Stimulated activated CD8-positive, alpha-beta memory T cell treated with anti-CD3 and anti-CD28 coated beads, Interleukin-12 subunit alpha, Interleukin-12 subunit beta, amount 100 ng/mL, for 4 hours (primary cell): Measurements from ENCODE around the gene EIF2S3.
"Not testable (repeated sequence)": the region's sequence is repeated elsewhere in the genome, so short reads cannot be mapped to it uniquely, and the experiment has no call there.

Experiments
- DNase-seq: peaks from one replicate; pipeline ENCODE4 v3.0.0-alpha.2; 2020; ENCODE audit warnings: low read depth

Gene EIF2S3

GRCh38 chrX:24050522-24051318 is 4.0 kb upstream of the EIF2S3 start:
- not testable (repeated sequence) for DNase-seq

GRCh38 chrX:24055043-24055356 is 244 bp downstream of the EIF2S3 start:
- no peak for DNase-seq

- DNase-seq = no peak
Observed at GRCh38 chrX:24063488-24063887, 8.7 kb downstream of the EIF2S3 start.

GRCh38 chrX:24069877-24070276 is 15.1 kb downstream of the EIF2S3 start:
- DNase-seq = no peak

GRCh38 chrX:24079411-24079810 is 24.7 kb downstream of the EIF2S3 start:
- no peak for DNase-seq

GRCh38 chrX:24080245-24080644 is 25.5 kb downstream of the EIF2S3 start:
- not testable (repeated sequence) for DNase-seq

GRCh38 chrX:24080704-24081103 is 25.9 kb downstream of the EIF2S3 start:
- DNase-seq = no peak

GRCh38 chrX:24081661-24082154 is 27.0 kb downstream of the EIF2S3 start:
- DNase-seq = peak; percentile 17

GRCh38 chrX:24082447-24082846 is 27.7 kb downstream of the EIF2S3 start:
- no peak for DNase-seq

- DNase-seq = no peak
Observed at GRCh38 chrX:24085101-24085500, 30.3 kb downstream of the EIF2S3 start.

GRCh38 chrX:24090300-24091200 is 35.8 kb downstream of the EIF2S3 start:
- DNase-seq = no peak

- DNase-seq = no peak
Observed at GRCh38 chrX:24093746-24094145, 39.0 kb downstream of the EIF2S3 start.

- no peak for DNase-seq
Observed at GRCh38 chrX:24097741-24098260, 43.0 kb downstream of the EIF2S3 start.

GRCh38 chrX:24098932-24099331 is 44.2 kb downstream of the EIF2S3 start:
- DNase-seq = no peak

GRCh38 chrX:24099394-24099793 is 44.6 kb downstream of the EIF2S3 start:
- no peak for DNase-seq

- no peak for DNase-seq
Observed at GRCh38 chrX:24100713-24101112, 46.0 kb downstream of the EIF2S3 start.

- no peak for DNase-seq
Observed at GRCh38 chrX:24110069-24110468, 55.3 kb downstream of the EIF2S3 start.

- no peak for DNase-seq
Observed at GRCh38 chrX:24113181-24113580, 58.4 kb downstream of the EIF2S3 start.

GRCh38 chrX:24117258-24117657 is 62.5 kb downstream of the EIF2S3 start:
- DNase-seq = no peak

GRCh38 chrX:24124244-24124799 is 69.6 kb downstream of the EIF2S3 start:
- DNase-seq = no peak

GRCh38 chrX:24125028-24125612 is 70.4 kb downstream of the EIF2S3 start:
- no peak for DNase-seq
